GM12878 (cell line): ENCODE data around the gene NCAM2. TPM values are rescaled to one million over a fixed set of nuclear protein-coding genes. Genes with fewer than 3 reads are reported as not detected.

Source experiments
- BCL3 ChIP-seq: IDR thresholded peaks from 2 replicates; pipeline ENCODE4 v1.6.1; 2011; ENCODE audit warnings: borderline replicate concordance, low read depth, mild to moderate bottlenecking, moderate library complexity, low read length; ENCODE audit not compliant: insufficient read depth, poor library complexity, severe bottlenecking
- CEBPZ ChIP-seq: fragments of 150-350 bp; IDR thresholded peaks from 2 replicates; pipeline ENCODE4 v1.6.1; 2016; ENCODE audit warnings: low read depth, low read length
- CTCF ChIP-seq, 3 experiments: IDR thresholded peaks in 2 of 3; conservative IDR thresholded peaks in 1 of 3; 2 replicates each; pipeline ENCODE4 v1.5.1; 2011; ENCODE audit warnings: low read depth in 3 of 3, low read length in 3 of 3, mild to moderate bottlenecking in 3 of 3, control low read depth in 2 of 3, moderate library complexity in 2 of 3, inconsistent platforms in 1 of 3, mixed read lengths in 1 of 3; ENCODE audit not compliant: control insufficient read depth in 2 of 3, insufficient read depth in 1 of 3; ENCODE audit errors: extremely low read depth in 1 of 3
- E2F4 ChIP-seq: IDR thresholded peaks from 2 replicates; pipeline ENCODE4 v1.6.1; 2012; ENCODE audit warnings: low read depth, low read length, improper control_type of control experiment
- PKNOX1 ChIP-seq: fragments of 450-650 bp; IDR thresholded peaks from 2 replicates; pipeline ENCODE4 v1.6.1; 2016; ENCODE audit warnings: mild to moderate bottlenecking
- ZNF207 ChIP-seq: fragments of 450-650 bp; IDR thresholded peaks from 2 replicates; pipeline ENCODE4 v1.6.1; 2014; ENCODE audit warnings: antibody characterized with exemption, mild to moderate bottlenecking, borderline replicate concordance
- polyA plus RNA-seq, 11 experiments: library from polyadenylated mRNA; depleted of rRNA in 4 of 11; unstranded in 6 of 11; stranded (reverse) in 5 of 11; fragments of >200 nt; fragmentation: Nextera tagmentation in 4 of 11; fragmentation: Illumina TruSeq in 1 of 11; extraction: Ambion mirVana in 4 of 11; extraction: Trizol in 1 of 11; gene quantifications; 1 replicate in 1 of 11; 2 replicates in 10 of 11; pipeline versions ENCODE4 v1.2.1 to v1.2.3, GENCODE V29; 2011 to 2016; ENCODE audit warnings: inconsistent platforms in 2 of 11, missing spikeins in 2 of 11, low read depth in 1 of 11
- total RNA-seq, 4 experiments: library from RNA; depleted of rRNA in 3 of 4; stranded (reverse); fragments of >200 nt in 3 of 4; fragmentation: Illumina TruSeq in 1 of 4; extraction: Trizol in 1 of 4; gene quantifications; 2 replicates each; pipeline versions ENCODE4 v1.2.1 to v1.2.3, GENCODE V29; 2013 to 2021

Gene NCAM2
- total and polyA plus RNA-seq, 10 of the 15 experiments (the other 5 are each of a cell fraction or from before 2014, with no cell fraction given), result 0.23 to 0.27 TPM; not detected in 8

GRCh38 chr21:20971296-20971921 is 26.8 kb upstream of the NCAM2 start (continued):
- TF ChIP-seq CEBPZ, result no peak
- no peak for TF ChIP-seq E2F4
- TF ChIP-seq CTCF (IDR thresholded peaks at IDR 0.05 in 2 of 3, conservative IDR thresholded peaks at IDR 0.05 in 1 of 3; ENCODE audit: control insufficient read depth in 2 of 3, extremely low read depth in 1 of 3, insufficient read depth in 1 of 3, low read depth in 3 of 3, low read length in 3 of 3), result peak in 1 of 3 experiments; percentile 21; a peak in 1 of 6 replicates
- no peak for TF ChIP-seq ZNF207
- TF ChIP-seq BCL3, result no peak
- TF ChIP-seq PKNOX1, result no peak
